GM23338 (cell line): ENCODE data around the gene GADD45B.

Experiments used
- CTCF ChIP-seq, 2 experiments: fragments of 200-600 bp in 1 of 2; sonication (generic) in 1 of 2; conservative IDR thresholded peaks; 2 replicates each; pipeline versions ENCODE4 v1.5.1 to v1.6.1; 2016 to 2017; ENCODE audit warnings: antibody characterized with exemption in 2 of 2, low read depth in 2 of 2, mild to moderate bottlenecking in 2 of 2, moderate library complexity in 1 of 2
- POLR2AphosphoS5 ChIP-seq: IDR thresholded peaks from 2 replicates; pipeline ENCODE4 v1.6.1; 2016; ENCODE audit warnings: antibody characterized with exemption, low read depth

DNA sequence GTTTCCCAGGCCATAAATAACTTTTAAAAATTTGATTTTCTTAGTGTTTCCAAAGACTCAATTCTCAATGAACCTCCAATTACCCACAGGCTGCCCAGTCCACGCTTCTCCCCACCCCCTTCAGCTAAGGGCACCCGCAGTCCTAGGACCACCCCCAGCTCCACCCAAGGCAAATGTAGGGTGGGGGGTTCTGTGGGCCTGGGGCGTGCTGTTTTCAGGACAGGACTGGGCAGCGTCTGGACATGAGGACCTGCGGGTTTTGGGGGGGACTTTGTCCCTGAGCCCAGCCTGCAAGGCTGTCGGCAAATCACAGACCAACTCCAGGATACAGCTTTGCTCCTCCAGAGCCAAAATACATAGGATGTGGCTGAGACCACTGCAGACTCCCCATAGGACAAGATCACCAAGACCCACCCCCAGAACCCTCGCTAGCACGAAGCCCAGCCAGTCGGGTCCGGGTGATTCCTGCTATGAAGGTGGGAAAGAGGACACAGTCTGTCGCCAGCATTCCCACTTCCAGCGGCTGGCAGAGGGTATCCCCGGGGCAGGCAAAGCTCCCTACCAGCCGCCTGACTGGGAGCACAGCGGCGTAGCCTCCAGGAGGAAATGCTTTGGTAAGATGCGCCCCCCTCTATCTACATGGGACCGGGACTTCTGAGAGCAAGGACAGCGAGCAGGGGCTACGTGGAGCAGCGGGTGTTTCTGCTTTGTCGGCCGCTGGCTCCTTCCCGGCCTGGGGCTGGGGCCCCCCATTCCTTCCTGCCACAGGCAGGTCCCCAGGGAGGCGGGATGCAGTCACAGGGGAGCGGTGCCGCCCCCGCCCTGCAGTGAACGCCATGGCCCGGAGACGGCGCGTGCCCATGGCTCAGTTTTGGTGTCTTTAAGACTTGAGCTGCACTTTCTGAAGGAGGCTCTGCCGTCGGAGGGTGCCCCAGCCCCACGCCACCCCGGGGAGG, 46.9 kb upstream of the GADD45B start:
- no peak for TF ChIP-seq POLR2AphosphoS5
- TF ChIP-seq CTCF (conservative IDR thresholded peaks at IDR 0.05; ENCODE audit: low read depth in 2 of 2): no peak
